Natural killer cell (primary cell): ENCODE measurements around the gene PLXNA4. TPM values are rescaled to one million over a fixed set of nuclear protein-coding genes. Genes with fewer than 3 reads are reported as not detected.

Experiments
- ATAC-seq, 3 donors: fragments of 150-1000 bp in 2 of 3; fragments of 200-7000 bp in 1 of 3; cut with Tn5 transposase; 1 replicate in 1 of 3; 2 replicates in 2 of 3; pipeline ENCODE4 v1.10.0; 2021; ENCODE audit warnings: mild to moderate bottlenecking in 2 of 3, moderate library complexity in 2 of 3
- DNase-seq, 2 donors: peaks; one replicate each; pipeline versions ENCODE4 v3.0.0 to v3.0.0-alpha.2; 2013 to 2021; ENCODE audit warnings: mixed read lengths in 1 of 2
- H3K27ac ChIP-seq: one replicate; pipeline ENCODE4 v1.5.1; 2013; ENCODE audit warnings: mild to moderate bottlenecking, low read length
- H3K27me3 ChIP-seq: one replicate; pipeline ENCODE4 v1.6.1; 2013; ENCODE audit warnings: low read length; ENCODE audit not compliant: control insufficient read depth, insufficient read depth
- H3K36me3 ChIP-seq: one replicate; pipeline ENCODE4 v1.6.1; 2013; ENCODE audit warnings: low read length; ENCODE audit not compliant: control insufficient read depth, insufficient read depth
- H3K4me1 ChIP-seq: one replicate; pipeline ENCODE4 v1.6.1; 2013; ENCODE audit warnings: low read length; ENCODE audit not compliant: control insufficient read depth, insufficient read depth
- H3K4me3 ChIP-seq: one replicate; pipeline ENCODE4 v1.5.1; 2013; ENCODE audit warnings: low read length
- H3K9me3 ChIP-seq: one replicate; pipeline ENCODE4 v1.6.1; 2013; ENCODE audit warnings: low read length; ENCODE audit not compliant: control insufficient read depth, insufficient read depth
- H3K27ac Mint-ChIP-seq, 2 donors: one replicate each; pipeline ENCODE4 v1.8.0; 2022; ENCODE audit warnings: mild to moderate bottlenecking in 2 of 2, mixed read lengths in 2 of 2, moderate library complexity in 1 of 2
- H3K27me3 Mint-ChIP-seq, 2 donors: one replicate each; pipeline ENCODE4 v1.8.0; 2022; ENCODE audit warnings: low read depth in 2 of 2, mixed read lengths in 2 of 2
- H3K36me3 Mint-ChIP-seq: one replicate; pipeline ENCODE4 v1.8.0; 2022; ENCODE audit warnings: mixed read lengths
- H3K4me1 Mint-ChIP-seq, 2 donors: one replicate each; pipeline ENCODE4 v1.8.0; 2022; ENCODE audit warnings: mixed read lengths in 2 of 2
- H3K4me3 Mint-ChIP-seq: one replicate; pipeline ENCODE4 v1.8.0; 2022; ENCODE audit warnings: mild to moderate bottlenecking, moderate library complexity, mixed read lengths
- H3K9me3 Mint-ChIP-seq, 2 donors: one replicate each; pipeline ENCODE4 v1.8.0; 2022; ENCODE audit warnings: mixed read lengths in 2 of 2
- CTCF ChIP-seq: fragments of 200-600 bp; IDR thresholded peaks from one replicate; pipeline ENCODE4 v1.8.0; 2022; ENCODE audit warnings: antibody characterized with exemption
- WGBS: methylation state at CpG from one replicate; pipeline ENCODE4 v1.1.7; 2013; ENCODE audit warnings: missing lambda C conversion rate; ENCODE audit not compliant: insufficient coverage; 5-methylcytosine and 5-hydroxymethylcytosine counted together
- intact Hi-C: fragments of 100-400 bp; cut with micrococcal nuclease; formaldehyde crosslinking; loops from one replicate; pipeline ENCODE4 v1.14.2; 2022
- total RNA-seq, 4 donors: library from RNA; stranded (reverse); fragments of 120-200 nt in 1 of 4; gene quantifications; one replicate each; pipeline versions ENCODE4 v1.2.3 to v1.2.4, GENCODE V29; 2013 to 2022

Gene PLXNA4
- total RNA-seq, 3 donors from 2014 or later (not counting 1 experiment from before 2014, with no cell fraction given): 5.1 to 15.3 (median 10.9) TPM

DNA sequence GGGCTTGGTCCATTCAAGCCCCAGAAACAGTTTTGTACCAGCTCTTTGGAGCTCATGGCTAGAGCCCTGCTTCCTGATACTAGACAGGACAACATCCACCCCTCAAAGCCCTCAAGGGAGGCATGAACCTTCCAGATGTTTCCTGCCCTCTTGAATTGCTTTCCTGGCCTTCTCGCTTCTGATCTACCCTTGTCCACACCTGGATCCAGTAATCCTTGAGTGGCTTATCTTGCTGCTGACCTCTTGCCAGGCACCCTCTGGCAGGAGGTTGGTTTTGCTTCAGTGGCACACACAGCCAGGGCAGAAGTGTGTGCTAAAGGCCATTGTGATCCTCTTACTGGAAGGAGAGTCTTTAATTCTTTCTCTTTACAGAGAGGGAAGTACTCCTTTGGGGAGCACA is 495.8 kb downstream of the PLXNA4 start:
- no peak overlapping the region for H3K4me3 ChIP-seq
- H3K36me3 ChIP-seq: no peaks in the 10 kb centered on the region
- DNase-seq: no peak
- H3K27ac ChIP-seq: no peak overlapping the region
- TF ChIP-seq CTCF: no peak
- H3K27ac Mint-ChIP-seq: no peak overlapping the region
- no peaks in the 10 kb centered on the region for H3K9me3 ChIP-seq
- 27% methylated on average over 1 of the region's 1 CpG for WGBS
- H3K4me3 Mint-ChIP-seq: no peak overlapping the region
- H3K4me1 Mint-ChIP-seq: no peaks in the 10 kb centered on the region
- H3K27me3 Mint-ChIP-seq: peaks cover 25 to 62% of the 10 kb centered on the region in 2 donors
- ATAC-seq: no peak
- H3K4me1 ChIP-seq: no peaks in the 10 kb centered on the region
- no peaks in the 10 kb centered on the region for H3K9me3 Mint-ChIP-seq
- intact Hi-C loops: no loop called here
- H3K27me3 ChIP-seq: no peaks in the 10 kb centered on the region
- H3K36me3 Mint-ChIP-seq: no peaks in the 10 kb centered on the region

DNA sequence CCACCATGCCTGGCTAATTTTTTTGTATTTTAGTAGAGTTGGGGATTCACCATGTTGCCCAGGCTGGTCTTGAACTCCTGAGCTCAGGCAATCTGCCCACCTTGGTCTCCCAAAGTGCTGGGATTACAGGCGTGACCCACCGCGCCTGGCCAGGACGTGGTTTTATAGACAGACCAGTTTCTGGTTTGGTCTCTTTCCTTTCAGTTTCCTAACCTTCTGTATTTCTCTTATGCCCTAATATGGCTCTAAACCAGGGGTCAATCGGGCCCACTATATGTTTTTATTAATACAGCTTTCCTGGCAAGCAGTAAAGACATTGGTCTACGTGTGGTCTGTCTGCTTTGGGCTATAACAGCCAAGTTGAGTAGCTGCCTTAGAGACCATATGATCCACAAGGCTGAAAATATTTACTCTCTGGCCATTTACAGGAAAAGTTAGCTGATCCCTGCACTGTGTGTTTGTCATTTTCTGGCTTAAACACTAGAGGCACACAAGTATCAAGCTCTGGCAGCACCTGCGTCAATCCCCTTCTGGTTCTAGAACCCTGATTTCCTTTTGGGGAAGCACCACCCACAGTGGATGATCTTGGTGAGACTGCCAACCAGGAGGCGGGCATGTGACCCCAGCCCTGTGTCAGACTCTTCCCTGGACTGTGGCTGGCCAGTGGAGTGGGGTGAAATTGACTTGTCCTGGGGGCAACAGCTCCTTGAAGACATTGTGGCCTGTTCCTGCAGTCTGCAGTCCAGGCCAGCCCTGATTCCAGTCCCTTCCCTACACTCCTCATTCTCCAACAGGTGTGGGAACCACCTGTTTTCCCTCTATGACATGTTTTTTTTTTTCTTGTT is 497.2 kb downstream of the PLXNA4 start:
- H3K27ac Mint-ChIP-seq: no peak overlapping the region
- DNase-seq (no peak), ATAC-seq (no peak)
- H3K4me3 ChIP-seq: no peak overlapping the region
- intact Hi-C loops: no loop called here
- no peak overlapping the region for H3K4me3 Mint-ChIP-seq
- H3K9me3 Mint-ChIP-seq: no peaks in the 10 kb centered on the region
- no peaks in the 10 kb centered on the region for H3K9me3 ChIP-seq
- H3K36me3 ChIP-seq: no peaks in the 10 kb centered on the region
- no peaks in the 10 kb centered on the region for H3K4me1 ChIP-seq
- TF ChIP-seq CTCF: no peak
- H3K27me3 Mint-ChIP-seq: peaks cover 25 to 61% of the 10 kb centered on the region in 2 donors
- 64% methylated on average over 8 of the region's 8 CpGs for WGBS
- no peaks in the 10 kb centered on the region for H3K36me3 Mint-ChIP-seq
- H3K27ac ChIP-seq: no peak overlapping the region
- no peaks in the 10 kb centered on the region for H3K4me1 Mint-ChIP-seq
- H3K27me3 ChIP-seq: no peaks in the 10 kb centered on the region

DNA sequence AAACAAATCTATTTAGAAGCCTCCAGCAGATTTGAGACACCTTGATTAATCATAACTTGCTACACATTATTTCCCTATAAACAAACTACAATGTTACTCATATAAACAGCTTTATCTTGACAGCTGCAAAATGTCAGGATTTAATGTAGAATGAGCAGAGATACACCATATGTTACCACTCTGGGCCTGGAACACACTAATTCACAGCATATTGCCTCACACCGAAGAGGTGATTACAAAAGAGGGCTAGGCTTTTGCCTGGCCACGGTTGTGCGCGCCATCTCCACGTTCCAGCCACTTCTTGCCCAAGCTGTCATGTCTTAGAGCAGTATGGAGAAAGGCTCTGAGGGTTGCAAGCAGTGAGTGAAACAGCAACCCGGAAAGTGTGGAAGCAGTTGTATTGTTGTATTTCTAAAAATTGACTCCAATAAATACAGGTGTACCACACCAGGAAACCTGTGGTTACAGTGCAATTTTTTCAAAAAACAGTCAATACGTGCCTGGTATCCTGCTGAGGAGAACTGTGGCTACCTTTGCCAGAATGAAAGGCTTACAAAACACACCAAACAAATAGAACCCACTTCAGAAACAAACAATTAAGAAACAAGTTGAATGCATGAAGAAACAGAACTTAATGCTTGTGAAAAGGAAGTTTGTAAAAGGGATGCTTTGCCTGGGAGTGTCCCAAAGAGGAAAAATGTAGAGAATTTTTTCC is 498.1 kb downstream of the PLXNA4 start:
- TF ChIP-seq CTCF: no peak
- 82% methylated on average over 7 of the region's 7 CpGs for WGBS
- DNase-seq (no peak), ATAC-seq (no peak)
- no peaks in the 10 kb centered on the region for H3K36me3 Mint-ChIP-seq
- no peaks in the 10 kb centered on the region for H3K9me3 ChIP-seq
- no peaks in the 10 kb centered on the region for H3K36me3 ChIP-seq
- no peak overlapping the region for H3K4me3 ChIP-seq
- no peaks in the 10 kb centered on the region for H3K4me1 ChIP-seq
- intact Hi-C loops: no loop called here
- H3K27ac Mint-ChIP-seq: no peak overlapping the region
- no peaks in the 10 kb centered on the region for H3K4me1 Mint-ChIP-seq
- no peaks in the 10 kb centered on the region for H3K9me3 Mint-ChIP-seq
- no peak overlapping the region for H3K27ac ChIP-seq
- peaks cover 17 to 54% of the 10 kb centered on the region in 2 donors for H3K27me3 Mint-ChIP-seq
- H3K4me3 Mint-ChIP-seq: no peak overlapping the region
- no peaks in the 10 kb centered on the region for H3K27me3 ChIP-seq
